Articular chondrocyte of knee joint (primary cell): ENCODE measurements around the gene JDP2. TPM values are rescaled to one million over a fixed set of nuclear protein-coding genes. Genes with fewer than 3 reads are reported as not detected.

Experiments
- total RNA-seq: library from RNA; depleted of rRNA; stranded (reverse); fragments of >200 nt; gene quantifications from 2 replicates; pipeline ENCODE4 v1.2.3, GENCODE V29; 2012

JDP2 gene, protein sequence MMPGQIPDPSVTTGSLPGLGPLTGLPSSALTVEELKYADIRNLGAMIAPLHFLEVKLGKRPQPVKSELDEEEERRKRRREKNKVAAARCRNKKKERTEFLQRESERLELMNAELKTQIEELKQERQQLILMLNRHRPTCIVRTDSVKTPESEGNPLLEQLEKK
- 95.4 and 122 TPM in 2 replicates for total RNA-seq

DNA sequence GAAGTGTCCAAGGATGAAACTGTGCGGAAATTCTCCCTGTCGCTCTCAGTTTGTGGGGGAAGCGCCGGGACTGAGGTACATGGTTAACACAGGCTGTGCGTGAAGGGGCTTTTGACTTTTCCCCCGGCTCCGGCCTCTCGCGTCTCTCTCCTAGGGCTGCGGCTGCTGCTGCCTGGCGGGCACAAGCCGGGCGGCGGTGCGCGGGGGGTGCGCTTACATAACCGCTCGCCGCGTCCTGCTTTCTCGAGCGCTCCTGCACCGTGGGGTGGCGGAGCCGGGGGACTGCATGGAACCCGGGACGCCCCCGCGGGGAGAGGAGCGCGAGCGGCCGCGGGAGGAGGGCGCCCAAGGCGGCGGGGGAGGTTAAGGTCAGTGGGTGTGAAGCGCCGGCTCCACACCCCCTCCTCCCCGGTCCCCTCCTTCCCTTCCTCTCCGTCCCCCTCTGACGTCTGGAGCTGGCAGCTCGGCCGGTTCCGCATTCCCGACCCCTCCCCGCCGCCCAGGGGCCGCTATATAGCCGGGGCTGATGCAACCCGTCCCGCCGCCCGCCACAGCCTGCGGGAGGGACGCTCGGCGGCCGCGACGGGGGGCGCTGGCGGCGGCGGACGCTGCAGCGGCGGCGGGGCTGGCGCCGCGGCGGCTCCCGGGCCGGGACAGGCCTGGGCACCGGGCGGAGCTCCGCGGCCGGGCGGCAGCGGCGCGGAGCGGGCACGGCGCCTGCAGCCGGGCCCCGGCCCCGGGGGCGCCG is at the start of gene JDP2:
Gene JDP2 (plus strand): TSS at position 541 of the 748 bp plus-strand sequence. CDS start 9,899 bp downstream, outside the sequence.

DNA sequence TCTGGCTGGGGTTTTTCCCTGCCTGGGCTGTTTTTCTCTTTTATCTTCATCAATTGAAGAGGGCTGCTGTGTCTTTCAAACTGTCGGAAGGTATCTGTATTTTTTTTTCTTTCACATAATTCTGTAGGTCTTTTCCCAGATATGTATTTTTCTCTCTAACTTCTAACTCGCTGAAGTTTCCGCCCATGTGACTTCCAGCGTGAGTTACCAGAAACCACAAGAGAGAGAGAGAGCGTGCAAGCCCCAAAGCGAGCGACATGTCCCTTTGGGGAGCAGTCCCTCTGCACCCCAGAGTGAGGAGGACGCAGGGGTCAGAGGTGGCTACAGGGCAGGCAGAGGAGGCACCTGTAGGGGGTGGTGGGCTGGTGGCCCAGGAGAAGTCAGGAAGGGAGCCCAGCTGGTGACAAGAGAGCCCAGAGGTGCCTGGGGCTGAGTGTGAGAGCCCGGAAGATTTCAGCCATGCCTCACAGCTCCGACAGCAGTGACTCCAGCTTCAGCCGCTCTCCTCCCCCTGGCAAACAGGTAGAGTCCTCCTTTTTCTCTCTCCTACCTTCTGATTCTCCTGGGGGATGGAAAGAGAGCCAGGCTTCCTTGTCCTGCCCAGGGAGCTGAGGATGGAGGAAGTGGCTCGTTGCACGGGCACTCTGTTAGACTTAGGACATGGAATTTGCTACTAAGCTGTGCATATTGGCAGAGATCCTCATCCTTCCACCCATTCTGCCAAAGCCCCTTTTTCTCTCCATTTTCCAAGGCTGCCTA is 94.6 kb downstream of the JDP2 start, which contains the start of gene BATF:
Gene BATF (plus strand): TSS at position 246 of the 759 bp plus-strand sequence. CDS start 214 bp downstream, at position 460.

Other genes starting within 250 kb of the JDP2 start
- 10.6 and 258 TPM in 2 replicates for gene FOS, start 149.2 kb upstream of the JDP2 start, total RNA-seq
- gene BATF, start 94.4 kb downstream of the JDP2 start, total RNA-seq: 0.65 and 0.78 TPM in 2 replicates
- 2.9 and 4.8 TPM in 2 replicates for gene FLVCR2, start 150.6 kb downstream of the JDP2 start, total RNA-seq
- 7.7 and 8.2 TPM in 2 replicates for gene ERG28, start 232.9 kb downstream of the JDP2 start, total RNA-seq
- gene TTLL5, start 233.2 kb downstream of the JDP2 start, total RNA-seq: 26.3 and 32.4 TPM in 2 replicates